ENCODE measurements around the gene CLDN9. TPM values are rescaled to one million over a fixed set of nuclear protein-coding genes. Genes with fewer than 3 reads are reported as not detected.

Gene CLDN9
- total and polyA plus RNA-seq, 9 of the 15 experiments (the other 6 are each of a cell fraction or from before 2014, with no cell fraction given): 0.12 to 0.44 (median 0.22) TPM; not detected in 4

DNA sequence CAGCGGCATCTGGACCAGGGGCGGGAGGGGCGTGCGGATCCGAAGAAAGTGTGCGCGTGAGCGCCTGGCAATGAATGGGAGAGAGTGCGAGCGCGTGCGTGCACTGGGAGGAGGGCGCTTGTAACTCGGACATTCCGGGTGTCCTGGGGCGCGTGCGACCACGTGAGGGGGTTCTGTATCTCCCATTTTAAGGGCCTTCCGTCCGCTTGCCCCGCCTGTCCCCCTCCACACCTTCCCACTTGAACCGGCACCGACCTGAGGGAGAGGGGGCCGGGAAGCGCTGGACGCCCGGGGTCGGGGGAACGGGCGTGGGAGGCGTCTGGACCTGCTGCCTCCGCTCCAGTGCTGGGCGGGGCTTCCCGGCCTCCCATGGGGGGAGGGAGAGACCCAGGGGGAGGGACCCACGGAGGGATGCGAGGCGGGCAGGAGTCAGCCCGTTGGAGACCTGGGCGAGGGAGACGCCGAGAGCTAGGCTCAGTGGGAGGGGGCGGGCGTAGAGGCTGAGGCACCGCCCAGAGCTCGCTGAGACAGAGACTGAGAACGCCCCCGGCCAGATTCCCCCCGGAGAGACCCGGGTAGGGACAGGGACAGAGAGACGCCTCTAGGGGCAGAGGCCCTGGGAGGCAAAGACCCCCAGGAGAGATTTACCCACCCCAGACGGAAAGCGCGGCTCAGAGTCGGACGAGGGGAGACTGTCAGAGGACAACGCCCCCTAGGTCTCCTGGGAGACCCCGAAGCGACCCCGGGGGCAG is 48.8 kb upstream of the CLDN9 start, which contains the start of gene KREMEN2 (continued):
- TF ChIP-seq, protein P1, sequence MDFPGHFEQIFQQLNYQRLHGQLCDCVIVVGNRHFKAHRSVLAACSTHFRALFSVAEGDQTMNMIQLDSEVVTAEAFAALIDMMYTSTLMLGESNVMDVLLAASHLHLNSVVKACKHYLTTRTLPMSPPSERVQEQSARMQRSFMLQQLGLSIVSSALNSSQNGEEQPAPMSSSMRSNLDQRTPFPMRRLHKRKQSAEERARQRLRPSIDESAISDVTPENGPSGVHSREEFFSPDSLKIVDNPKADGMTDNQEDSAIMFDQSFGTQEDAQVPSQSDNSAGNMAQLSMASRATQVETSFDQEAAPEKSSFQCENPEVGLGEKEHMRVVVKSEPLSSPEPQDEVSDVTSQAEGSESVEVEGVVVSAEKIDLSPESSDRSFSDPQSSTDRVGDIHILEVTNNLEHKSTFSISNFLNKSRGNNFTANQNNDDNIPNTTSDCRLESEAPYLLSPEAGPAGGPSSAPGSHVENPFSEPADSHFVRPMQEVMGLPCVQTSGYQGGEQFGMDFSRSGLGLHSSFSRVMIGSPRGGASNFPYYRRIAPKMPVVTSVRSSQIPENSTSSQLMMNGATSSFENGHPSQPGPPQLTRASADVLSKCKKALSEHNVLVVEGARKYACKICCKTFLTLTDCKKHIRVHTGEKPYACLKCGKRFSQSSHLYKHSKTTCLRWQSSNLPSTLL (IDR thresholded peaks at IDR 0.05): no peak
- TF ChIP-seq ZKSCAN1 (IDR thresholded peaks at IDR 0.05; ENCODE audit: low read depth, low read length): no peak
- TF ChIP-seq, protein P2, sequence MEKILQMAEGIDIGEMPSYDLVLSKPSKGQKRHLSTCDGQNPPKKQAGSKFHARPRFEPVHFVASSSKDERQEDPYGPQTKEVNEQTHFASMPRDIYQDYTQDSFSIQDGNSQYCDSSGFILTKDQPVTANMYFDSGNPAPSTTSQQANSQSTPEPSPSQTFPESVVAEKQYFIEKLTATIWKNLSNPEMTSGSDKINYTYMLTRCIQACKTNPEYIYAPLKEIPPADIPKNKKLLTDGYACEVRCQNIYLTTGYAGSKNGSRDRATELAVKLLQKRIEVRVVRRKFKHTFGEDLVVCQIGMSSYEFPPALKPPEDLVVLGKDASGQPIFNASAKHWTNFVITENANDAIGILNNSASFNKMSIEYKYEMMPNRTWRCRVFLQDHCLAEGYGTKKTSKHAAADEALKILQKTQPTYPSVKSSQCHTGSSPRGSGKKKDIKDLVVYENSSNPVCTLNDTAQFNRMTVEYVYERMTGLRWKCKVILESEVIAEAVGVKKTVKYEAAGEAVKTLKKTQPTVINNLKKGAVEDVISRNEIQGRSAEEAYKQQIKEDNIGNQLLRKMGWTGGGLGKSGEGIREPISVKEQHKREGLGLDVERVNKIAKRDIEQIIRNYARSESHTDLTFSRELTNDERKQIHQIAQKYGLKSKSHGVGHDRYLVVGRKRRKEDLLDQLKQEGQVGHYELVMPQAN (IDR thresholded peaks at IDR 0.05; ENCODE audit: borderline replicate concordance): peak; percentile 64; the same call in 1 of the 2 replicates
- TF ChIP-seq U2AF2 (optimal IDR thresholded peaks at IDR 0.05; ENCODE audit: low read depth, low read length): no peak
- TF ChIP-seq, protein P3, sequence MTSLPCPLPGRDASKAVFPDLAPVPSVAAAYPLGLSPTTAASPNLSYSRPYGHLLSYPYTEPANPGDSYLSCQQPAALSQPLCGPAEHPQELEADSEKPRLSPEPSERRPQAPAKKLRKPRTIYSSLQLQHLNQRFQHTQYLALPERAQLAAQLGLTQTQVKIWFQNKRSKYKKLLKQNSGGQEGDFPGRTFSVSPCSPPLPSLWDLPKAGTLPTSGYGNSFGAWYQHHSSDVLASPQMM (CRISPR knock-in tag; IDR thresholded peaks at IDR 0.05): no peak
- TF ChIP-seq SMAD4 (CRISPR knock-in tag; conservative IDR thresholded peaks at IDR 0.05): no peak
- TF ChIP-seq, protein P4, sequence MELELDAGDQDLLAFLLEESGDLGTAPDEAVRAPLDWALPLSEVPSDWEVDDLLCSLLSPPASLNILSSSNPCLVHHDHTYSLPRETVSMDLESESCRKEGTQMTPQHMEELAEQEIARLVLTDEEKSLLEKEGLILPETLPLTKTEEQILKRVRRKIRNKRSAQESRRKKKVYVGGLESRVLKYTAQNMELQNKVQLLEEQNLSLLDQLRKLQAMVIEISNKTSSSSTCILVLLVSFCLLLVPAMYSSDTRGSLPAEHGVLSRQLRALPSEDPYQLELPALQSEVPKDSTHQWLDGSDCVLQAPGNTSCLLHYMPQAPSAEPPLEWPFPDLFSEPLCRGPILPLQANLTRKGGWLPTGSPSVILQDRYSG (tag; conservative IDR thresholded peaks at IDR 0.05; ENCODE audit: low read depth): no peak
- no peak for TF ChIP-seq BRF1 (IDR thresholded peaks at IDR 0.05; ENCODE audit: borderline replicate concordance, extremely low read depth, insufficient read length)
- no peak for TF ChIP-seq ARID2 (IDR thresholded peaks at IDR 0.05)
- TF ChIP-seq NUFIP1 (IDR thresholded peaks at IDR 0.05; ENCODE audit: partially characterized antibody): no peak
- peak; percentile 82 for TF ChIP-seq L3MBTL2 (IDR thresholded peaks at IDR 0.05)
